ENCODE results near the gene ZMIZ1. TPM values are rescaled to one million over a fixed set of nuclear protein-coding genes. Genes with fewer than 3 reads are reported as not detected.

The ZMIZ1 gene
- total and polyA plus RNA-seq, 2 experiments from 2014 or later: 9.2 to 30.9 TPM

DNA sequence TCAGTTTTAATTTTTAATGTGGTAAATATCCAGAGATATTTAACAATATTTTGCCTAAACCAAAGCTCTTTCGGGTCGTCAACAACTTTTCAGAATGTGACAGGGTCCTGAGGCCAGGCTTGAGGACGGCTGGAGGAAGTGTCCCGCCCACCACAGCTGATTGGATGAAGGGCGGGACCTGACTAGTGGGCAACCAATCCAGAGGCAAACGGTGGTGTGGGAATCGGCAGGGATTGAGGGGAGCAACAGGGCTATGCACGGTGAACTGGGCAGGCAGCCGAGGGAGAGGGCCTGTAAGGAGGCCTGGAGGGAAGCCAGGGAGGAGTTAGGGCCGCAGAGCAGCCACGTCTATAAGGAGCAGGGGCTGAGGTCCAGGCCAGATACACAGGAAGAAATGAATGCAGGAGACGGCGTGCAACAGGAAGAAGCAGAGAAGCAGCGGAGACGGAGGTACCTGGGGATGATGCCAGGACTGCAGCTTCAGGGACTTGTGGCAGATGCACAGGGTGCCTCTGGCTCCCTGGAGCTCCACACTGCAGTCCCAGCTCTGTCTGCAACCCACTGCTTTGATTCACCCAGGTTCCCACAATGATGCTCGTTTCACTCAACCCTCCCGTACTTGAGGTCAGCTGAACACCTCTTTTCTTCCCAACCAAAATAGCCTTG, 46.1 kb upstream of the ZMIZ1 start:
- TF ChIP-seq, protein P1, sequence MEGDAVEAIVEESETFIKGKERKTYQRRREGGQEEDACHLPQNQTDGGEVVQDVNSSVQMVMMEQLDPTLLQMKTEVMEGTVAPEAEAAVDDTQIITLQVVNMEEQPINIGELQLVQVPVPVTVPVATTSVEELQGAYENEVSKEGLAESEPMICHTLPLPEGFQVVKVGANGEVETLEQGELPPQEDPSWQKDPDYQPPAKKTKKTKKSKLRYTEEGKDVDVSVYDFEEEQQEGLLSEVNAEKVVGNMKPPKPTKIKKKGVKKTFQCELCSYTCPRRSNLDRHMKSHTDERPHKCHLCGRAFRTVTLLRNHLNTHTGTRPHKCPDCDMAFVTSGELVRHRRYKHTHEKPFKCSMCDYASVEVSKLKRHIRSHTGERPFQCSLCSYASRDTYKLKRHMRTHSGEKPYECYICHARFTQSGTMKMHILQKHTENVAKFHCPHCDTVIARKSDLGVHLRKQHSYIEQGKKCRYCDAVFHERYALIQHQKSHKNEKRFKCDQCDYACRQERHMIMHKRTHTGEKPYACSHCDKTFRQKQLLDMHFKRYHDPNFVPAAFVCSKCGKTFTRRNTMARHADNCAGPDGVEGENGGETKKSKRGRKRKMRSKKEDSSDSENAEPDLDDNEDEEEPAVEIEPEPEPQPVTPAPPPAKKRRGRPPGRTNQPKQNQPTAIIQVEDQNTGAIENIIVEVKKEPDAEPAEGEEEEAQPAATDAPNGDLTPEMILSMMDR (conservative IDR thresholded peaks at IDR 0.05; ENCODE audit: low read depth in 2 of 2): no peak
- TF ChIP-seq POLR2AphosphoS5 (IDR thresholded peaks at IDR 0.05; ENCODE audit: low read depth): no peak
- no peak for TF ChIP-seq STAT1 (IDR thresholded peaks at IDR 0.05; ENCODE audit: unreplicated experiment)
- TF ChIP-seq ZNF331 (CRISPR knock-in tag; IDR thresholded peaks at IDR 0.05; ENCODE audit: low read depth): no peak
- no peak for TF ChIP-seq ZNF114 (CRISPR knock-in tag; IDR thresholded peaks at IDR 0.05)
- no peak for TF ChIP-seq CREB1 (CRISPR knock-in tag; IDR thresholded peaks at IDR 0.05; ENCODE audit: low read depth)
- TF ChIP-seq JUNB (IDR thresholded peaks at IDR 0.05; ENCODE audit: unreplicated experiment): no peak
- TF ChIP-seq, protein P2, sequence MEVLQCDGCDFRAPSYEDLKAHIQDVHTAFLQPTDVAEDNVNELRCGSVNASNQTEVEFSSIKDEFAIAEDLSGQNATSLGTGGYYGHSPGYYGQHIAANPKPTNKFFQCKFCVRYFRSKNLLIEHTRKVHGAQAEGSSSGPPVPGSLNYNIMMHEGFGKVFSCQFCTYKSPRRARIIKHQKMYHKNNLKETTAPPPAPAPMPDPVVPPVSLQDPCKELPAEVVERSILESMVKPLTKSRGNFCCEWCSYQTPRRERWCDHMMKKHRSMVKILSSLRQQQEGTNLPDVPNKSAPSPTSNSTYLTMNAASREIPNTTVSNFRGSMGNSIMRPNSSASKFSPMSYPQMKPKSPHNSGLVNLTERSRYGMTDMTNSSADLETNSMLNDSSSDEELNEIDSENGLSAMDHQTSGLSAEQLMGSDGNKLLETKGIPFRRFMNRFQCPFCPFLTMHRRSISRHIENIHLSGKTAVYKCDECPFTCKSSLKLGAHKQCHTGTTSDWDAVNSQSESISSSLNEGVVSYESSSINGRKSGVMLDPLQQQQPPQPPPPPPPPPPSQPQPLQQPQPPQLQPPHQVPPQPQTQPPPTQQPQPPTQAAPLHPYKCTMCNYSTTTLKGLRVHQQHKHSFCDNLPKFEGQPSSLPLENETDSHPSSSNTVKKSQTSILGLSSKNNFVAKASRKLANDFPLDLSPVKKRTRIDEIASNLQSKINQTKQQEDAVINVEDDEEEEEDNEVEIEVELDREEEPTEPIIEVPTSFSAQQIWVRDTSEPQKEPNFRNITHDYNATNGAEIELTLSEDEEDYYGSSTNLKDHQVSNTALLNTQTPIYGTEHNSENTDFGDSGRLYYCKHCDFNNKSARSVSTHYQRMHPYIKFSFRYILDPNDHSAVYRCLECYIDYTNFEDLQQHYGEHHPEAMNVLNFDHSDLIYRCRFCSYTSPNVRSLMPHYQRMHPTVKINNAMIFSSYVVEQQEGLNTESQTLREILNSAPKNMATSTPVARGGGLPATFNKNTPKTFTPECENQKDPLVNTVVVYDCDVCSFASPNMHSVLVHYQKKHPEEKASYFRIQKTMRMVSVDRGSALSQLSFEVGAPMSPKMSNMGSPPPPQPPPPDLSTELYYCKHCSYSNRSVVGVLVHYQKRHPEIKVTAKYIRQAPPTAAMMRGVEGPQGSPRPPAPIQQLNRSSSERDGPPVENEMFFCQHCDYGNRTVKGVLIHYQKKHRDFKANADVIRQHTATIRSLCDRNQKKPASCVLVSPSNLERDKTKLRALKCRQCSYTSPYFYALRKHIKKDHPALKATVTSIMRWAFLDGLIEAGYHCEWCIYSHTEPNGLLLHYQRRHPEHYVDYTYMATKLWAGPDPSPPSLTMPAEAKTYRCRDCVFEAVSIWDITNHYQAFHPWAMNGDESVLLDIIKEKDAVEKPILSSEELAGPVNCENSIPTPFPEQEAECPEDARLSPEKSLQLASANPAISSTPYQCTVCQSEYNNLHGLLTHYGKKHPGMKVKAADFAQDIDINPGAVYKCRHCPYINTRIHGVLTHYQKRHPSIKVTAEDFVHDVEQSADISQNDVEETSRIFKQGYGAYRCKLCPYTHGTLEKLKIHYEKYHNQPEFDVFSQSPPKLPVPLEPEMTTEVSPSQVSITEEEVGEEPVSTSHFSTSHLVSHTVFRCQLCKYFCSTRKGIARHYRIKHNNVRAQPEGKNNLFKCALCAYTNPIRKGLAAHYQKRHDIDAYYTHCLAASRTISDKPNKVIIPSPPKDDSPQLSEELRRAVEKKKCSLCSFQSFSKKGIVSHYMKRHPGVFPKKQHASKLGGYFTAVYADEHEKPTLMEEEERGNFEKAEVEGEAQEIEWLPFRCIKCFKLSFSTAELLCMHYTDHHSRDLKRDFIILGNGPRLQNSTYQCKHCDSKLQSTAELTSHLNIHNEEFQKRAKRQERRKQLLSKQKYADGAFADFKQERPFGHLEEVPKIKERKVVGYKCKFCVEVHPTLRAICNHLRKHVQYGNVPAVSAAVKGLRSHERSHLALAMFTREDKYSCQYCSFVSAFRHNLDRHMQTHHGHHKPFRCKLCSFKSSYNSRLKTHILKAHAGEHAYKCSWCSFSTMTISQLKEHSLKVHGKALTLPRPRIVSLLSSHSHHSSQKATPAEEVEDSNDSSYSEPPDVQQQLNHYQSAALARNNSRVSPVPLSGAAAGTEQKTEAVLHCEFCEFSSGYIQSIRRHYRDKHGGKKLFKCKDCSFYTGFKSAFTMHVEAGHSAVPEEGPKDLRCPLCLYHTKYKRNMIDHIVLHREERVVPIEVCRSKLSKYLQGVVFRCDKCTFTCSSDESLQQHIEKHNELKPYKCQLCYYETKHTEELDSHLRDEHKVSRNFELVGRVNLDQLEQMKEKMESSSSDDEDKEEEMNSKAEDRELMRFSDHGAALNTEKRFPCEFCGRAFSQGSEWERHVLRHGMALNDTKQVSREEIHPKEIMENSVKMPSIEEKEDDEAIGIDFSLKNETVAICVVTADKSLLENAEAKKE (CRISPR knock-in tag; IDR thresholded peaks at IDR 0.05): no peak
- TF ChIP-seq, protein P3, sequence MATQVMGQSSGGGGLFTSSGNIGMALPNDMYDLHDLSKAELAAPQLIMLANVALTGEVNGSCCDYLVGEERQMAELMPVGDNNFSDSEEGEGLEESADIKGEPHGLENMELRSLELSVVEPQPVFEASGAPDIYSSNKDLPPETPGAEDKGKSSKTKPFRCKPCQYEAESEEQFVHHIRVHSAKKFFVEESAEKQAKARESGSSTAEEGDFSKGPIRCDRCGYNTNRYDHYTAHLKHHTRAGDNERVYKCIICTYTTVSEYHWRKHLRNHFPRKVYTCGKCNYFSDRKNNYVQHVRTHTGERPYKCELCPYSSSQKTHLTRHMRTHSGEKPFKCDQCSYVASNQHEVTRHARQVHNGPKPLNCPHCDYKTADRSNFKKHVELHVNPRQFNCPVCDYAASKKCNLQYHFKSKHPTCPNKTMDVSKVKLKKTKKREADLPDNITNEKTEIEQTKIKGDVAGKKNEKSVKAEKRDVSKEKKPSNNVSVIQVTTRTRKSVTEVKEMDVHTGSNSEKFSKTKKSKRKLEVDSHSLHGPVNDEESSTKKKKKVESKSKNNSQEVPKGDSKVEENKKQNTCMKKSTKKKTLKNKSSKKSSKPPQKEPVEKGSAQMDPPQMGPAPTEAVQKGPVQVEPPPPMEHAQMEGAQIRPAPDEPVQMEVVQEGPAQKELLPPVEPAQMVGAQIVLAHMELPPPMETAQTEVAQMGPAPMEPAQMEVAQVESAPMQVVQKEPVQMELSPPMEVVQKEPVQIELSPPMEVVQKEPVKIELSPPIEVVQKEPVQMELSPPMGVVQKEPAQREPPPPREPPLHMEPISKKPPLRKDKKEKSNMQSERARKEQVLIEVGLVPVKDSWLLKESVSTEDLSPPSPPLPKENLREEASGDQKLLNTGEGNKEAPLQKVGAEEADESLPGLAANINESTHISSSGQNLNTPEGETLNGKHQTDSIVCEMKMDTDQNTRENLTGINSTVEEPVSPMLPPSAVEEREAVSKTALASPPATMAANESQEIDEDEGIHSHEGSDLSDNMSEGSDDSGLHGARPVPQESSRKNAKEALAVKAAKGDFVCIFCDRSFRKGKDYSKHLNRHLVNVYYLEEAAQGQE (IDR thresholded peaks at IDR 0.05; ENCODE audit: unreplicated experiment): no peak
- TF ChIP-seq NANOG (IDR thresholded peaks at IDR 0.05; ENCODE audit: borderline replicate concordance): no peak
- no peak for TF ChIP-seq EZH2 (IDR thresholded peaks at IDR 0.05; ENCODE audit: low read depth, unreplicated experiment)
- TF ChIP-seq ETS1 (IDR thresholded peaks at IDR 0.05): no peak
- no peak for TF ChIP-seq EZH2phosphoT487 (IDR thresholded peaks at IDR 0.05; ENCODE audit: unreplicated experiment)
- Mint-ChIP-seq H3K4me3 (no peak overlapping the region), H3K27me3 (ENCODE audit: insufficient read depth, low read depth, poor library complexity) (peaks cover 6% of the 10 kb centered on the region), H3K4me1 (peaks cover 10% of the 10 kb centered on the region), H3K27ac (no peak overlapping the region), H3K9me3 (no peaks in the 10 kb centered on the region), H3K36me3 (ENCODE audit: low read depth) (no peaks in the 10 kb centered on the region)
- no peak overlapping the region for H2AFZ ChIP-seq
- peak; percentile 92 for ATAC-seq
- H3K4me1 ChIP-seq (ENCODE audit: insufficient read depth): no peaks in the 10 kb centered on the region
- H3F3A ChIP-seq (replicated peaks; ENCODE audit: low read depth): no peaks in the 10 kb centered on the region
- no peak overlapping the region for H3K4me3 ChIP-seq
- H3K4me2 ChIP-seq: no peak overlapping the region
- H4K20me1 ChIP-seq (replicated peaks; ENCODE audit: insufficient read depth): no peaks in the 10 kb centered on the region
- peak; percentile 82 for DNase-seq (ENCODE audit: low spot score)
- no peaks in the 10 kb centered on the region for H3K9me2 ChIP-seq (ENCODE audit: insufficient read depth)
- H3K36me3 ChIP-seq (ENCODE audit: insufficient read depth): no peaks in the 10 kb centered on the region
- H3K79me2 ChIP-seq (replicated peaks; ENCODE audit: insufficient read depth): no peaks in the 10 kb centered on the region
- H3K27ac ChIP-seq (ENCODE audit: low read depth): no peak overlapping the region
- no peaks in the 10 kb centered on the region for H3K27me3 ChIP-seq (ENCODE audit: insufficient read depth)

Data from GM23338 (cell line).